GM12878 (cell line): ENCODE measurements around the gene GOLGA6A.

Experiments used
- ATF2 ChIP-seq: IDR thresholded peaks from 2 replicates; pipeline ENCODE4 v1.6.1; 2012; ENCODE audit warnings: low read length, inconsistent platforms
- ATF7 ChIP-seq: fragments of 450-650 bp; IDR thresholded peaks from 2 replicates; pipeline ENCODE4 v1.6.1; 2016; ENCODE audit warnings: low read depth, mild to moderate bottlenecking
- BRCA1 ChIP-seq: IDR thresholded peaks from 2 replicates; pipeline ENCODE4 v1.6.1; 2011; ENCODE audit warnings: low read depth, low read length, improper control_type of control experiment
- CBX5 ChIP-seq: sonication (generic); IDR thresholded peaks from 2 replicates; pipeline ENCODE4 v1.6.1; 2016; ENCODE audit warnings: low read depth, moderate library complexity, mild to moderate bottlenecking, inconsistent platforms
- CTCF ChIP-seq, 3 experiments: IDR thresholded peaks in 2 of 3; conservative IDR thresholded peaks in 1 of 3; 2 replicates each; pipeline ENCODE4 v1.5.1; 2011; ENCODE audit warnings: low read depth in 3 of 3, low read length in 3 of 3, mild to moderate bottlenecking in 3 of 3, control low read depth in 2 of 3, moderate library complexity in 2 of 3, inconsistent platforms in 1 of 3, mixed read lengths in 1 of 3; ENCODE audit not compliant: control insufficient read depth in 2 of 3, insufficient read depth in 1 of 3; ENCODE audit errors: extremely low read depth in 1 of 3
- EP300 ChIP-seq, 2 experiments: fragments of 150-350 bp in 1 of 2; IDR thresholded peaks; 2 replicates each; pipeline ENCODE4 v1.6.1; 2011 to 2012; ENCODE audit warnings: low read depth in 2 of 2, low read length in 2 of 2, borderline replicate concordance in 1 of 2, improper control_type of control experiment in 1 of 2, inconsistent platforms in 1 of 2; ENCODE audit not compliant: control insufficient read depth in 1 of 2
- FOXM1 ChIP-seq: IDR thresholded peaks from 2 replicates; pipeline ENCODE4 v1.6.1; 2012; ENCODE audit warnings: low read depth, mild to moderate bottlenecking, inconsistent platforms, low read length, moderate library complexity
- PAX5 ChIP-seq: IDR thresholded peaks from 2 replicates; pipeline ENCODE4 v1.6.1; 2011; ENCODE audit warnings: low read depth, low read length, borderline replicate concordance
- PAX8 ChIP-seq: fragments of 450-650 bp; IDR thresholded peaks from 2 replicates; pipeline ENCODE4 v1.6.1; 2017; ENCODE audit warnings: mild to moderate bottlenecking, moderate library complexity
- POLR2AphosphoS5 ChIP-seq: IDR thresholded peaks from 2 replicates; pipeline ENCODE4 v1.6.1; 2011; ENCODE audit warnings: mild to moderate bottlenecking, low read length, inconsistent platforms
- RAD51 ChIP-seq: fragments of 450-650 bp; IDR thresholded peaks from 2 replicates; pipeline ENCODE4 v1.6.1; 2016; ENCODE audit warnings: moderate library complexity, mild to moderate bottlenecking, inconsistent platforms
- RUNX3 ChIP-seq: IDR thresholded peaks from 2 replicates; pipeline ENCODE4 v1.6.1; 2012; ENCODE audit warnings: low read length, inconsistent platforms
- SMARCA5 ChIP-seq: fragments of 450-650 bp; IDR thresholded peaks from 2 replicates; pipeline ENCODE4 v1.6.1; 2017; ENCODE audit warnings: mild to moderate bottlenecking
- TF ChIP-seq, protein P1 (sequence below): IDR thresholded peaks from 2 replicates; pipeline ENCODE4 v1.6.1; 2012; ENCODE audit warnings: mild to moderate bottlenecking, low read depth, low read length

DNA sequence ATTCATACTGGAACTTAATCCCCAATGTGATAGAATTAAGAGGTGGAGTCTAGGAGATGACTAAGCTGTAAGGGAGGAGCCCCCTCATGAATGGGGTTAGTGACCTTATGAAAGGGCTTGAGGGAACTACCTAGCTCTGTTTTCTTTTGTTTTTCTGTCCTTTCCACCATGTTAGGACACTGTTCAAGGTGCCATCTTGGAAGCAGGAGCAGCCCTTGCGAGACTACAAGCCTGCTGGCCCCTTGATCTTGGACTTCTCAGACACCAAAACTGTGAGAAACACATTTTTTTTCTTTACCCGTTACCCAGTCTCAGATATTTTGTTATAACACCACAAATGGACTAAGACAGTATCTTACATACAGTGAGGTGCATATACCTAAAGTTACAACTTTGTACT lies 26.5 kb downstream of the GOLGA6A start:
- TF ChIP-seq RAD51, result no peak
- TF ChIP-seq CTCF (IDR thresholded peaks at IDR 0.05 in 2 of 3, conservative IDR thresholded peaks at IDR 0.05 in 1 of 3; ENCODE audit: control insufficient read depth in 2 of 3, extremely low read depth in 1 of 3, insufficient read depth in 1 of 3, low read depth in 3 of 3, low read length in 3 of 3), result no peak
- TF ChIP-seq, protein P1, sequence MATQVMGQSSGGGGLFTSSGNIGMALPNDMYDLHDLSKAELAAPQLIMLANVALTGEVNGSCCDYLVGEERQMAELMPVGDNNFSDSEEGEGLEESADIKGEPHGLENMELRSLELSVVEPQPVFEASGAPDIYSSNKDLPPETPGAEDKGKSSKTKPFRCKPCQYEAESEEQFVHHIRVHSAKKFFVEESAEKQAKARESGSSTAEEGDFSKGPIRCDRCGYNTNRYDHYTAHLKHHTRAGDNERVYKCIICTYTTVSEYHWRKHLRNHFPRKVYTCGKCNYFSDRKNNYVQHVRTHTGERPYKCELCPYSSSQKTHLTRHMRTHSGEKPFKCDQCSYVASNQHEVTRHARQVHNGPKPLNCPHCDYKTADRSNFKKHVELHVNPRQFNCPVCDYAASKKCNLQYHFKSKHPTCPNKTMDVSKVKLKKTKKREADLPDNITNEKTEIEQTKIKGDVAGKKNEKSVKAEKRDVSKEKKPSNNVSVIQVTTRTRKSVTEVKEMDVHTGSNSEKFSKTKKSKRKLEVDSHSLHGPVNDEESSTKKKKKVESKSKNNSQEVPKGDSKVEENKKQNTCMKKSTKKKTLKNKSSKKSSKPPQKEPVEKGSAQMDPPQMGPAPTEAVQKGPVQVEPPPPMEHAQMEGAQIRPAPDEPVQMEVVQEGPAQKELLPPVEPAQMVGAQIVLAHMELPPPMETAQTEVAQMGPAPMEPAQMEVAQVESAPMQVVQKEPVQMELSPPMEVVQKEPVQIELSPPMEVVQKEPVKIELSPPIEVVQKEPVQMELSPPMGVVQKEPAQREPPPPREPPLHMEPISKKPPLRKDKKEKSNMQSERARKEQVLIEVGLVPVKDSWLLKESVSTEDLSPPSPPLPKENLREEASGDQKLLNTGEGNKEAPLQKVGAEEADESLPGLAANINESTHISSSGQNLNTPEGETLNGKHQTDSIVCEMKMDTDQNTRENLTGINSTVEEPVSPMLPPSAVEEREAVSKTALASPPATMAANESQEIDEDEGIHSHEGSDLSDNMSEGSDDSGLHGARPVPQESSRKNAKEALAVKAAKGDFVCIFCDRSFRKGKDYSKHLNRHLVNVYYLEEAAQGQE, result no peak
- TF ChIP-seq SMARCA5, result no peak
- no peak for TF ChIP-seq RUNX3
- TF ChIP-seq PAX5, result no peak
- TF ChIP-seq EP300 (IDR thresholded peaks at IDR 0.05; ENCODE audit: borderline replicate concordance in 1 of 2, control insufficient read depth in 1 of 2, low read depth in 2 of 2, low read length in 2 of 2), result no peak
- no peak for TF ChIP-seq ATF2
- no peak for TF ChIP-seq FOXM1
- TF ChIP-seq ATF7, result no peak
- no peak for TF ChIP-seq POLR2AphosphoS5
- no peak for TF ChIP-seq BRCA1
- no peak for TF ChIP-seq PAX8
- TF ChIP-seq CBX5, result no peak
